DOHH2 (cell line): ENCODE measurements around the gene SDCBP2.

Source experiments
- H3F3A ChIP-seq: fragments of 200-600 bp; sonication (generic), shearing (Covaris generic); 2 replicates; pipeline ENCODE4 v1.6.0; 2016; ENCODE audit warnings: antibody characterized with exemption, mild to moderate bottlenecking; ENCODE audit not compliant: control insufficient read depth, insufficient read depth
- H3K27ac ChIP-seq: fragments of 200-600 bp; sonication (generic); 2 replicates; pipeline ENCODE4 v1.5.1; 2014; ENCODE audit warnings: low read depth, mild to moderate bottlenecking, low read length, moderate library complexity
- H3K27me3 ChIP-seq: fragments of 200-600 bp; sonication (generic); 2 replicates; pipeline ENCODE4 v1.6.1; 2014; ENCODE audit warnings: mild to moderate bottlenecking, low read length, mixed read lengths; ENCODE audit not compliant: control insufficient read depth
- H3K36me3 ChIP-seq: fragments of 200-600 bp; sonication (generic); 2 replicates; pipeline ENCODE4 v1.6.1; 2014; ENCODE audit warnings: mild to moderate bottlenecking, low read length, moderate library complexity, mixed read lengths; ENCODE audit not compliant: control insufficient read depth
- H3K4me1 ChIP-seq: fragments of 200-600 bp; sonication (generic); 2 replicates; pipeline ENCODE4 v1.6.1; 2014; ENCODE audit warnings: mild to moderate bottlenecking, low read length, mixed read lengths; ENCODE audit not compliant: control insufficient read depth
- H3K4me2 ChIP-seq: fragments of 200-600 bp; sonication (generic); 2 replicates; pipeline ENCODE4 v1.6.0; 2014; ENCODE audit warnings: mild to moderate bottlenecking, low read length, moderate library complexity
- H3K4me3 ChIP-seq: fragments of 200-600 bp; sonication (generic); 2 replicates; pipeline ENCODE4 v1.5.1; 2014; ENCODE audit warnings: mild to moderate bottlenecking, low read length, mixed read lengths
- H3K79me2 ChIP-seq: fragments of 200-600 bp; sonication (generic); 2 replicates; pipeline ENCODE4 v1.6.1; 2014; ENCODE audit warnings: mild to moderate bottlenecking, low read length, mixed read lengths; ENCODE audit not compliant: control insufficient read depth
- H3K9me2 ChIP-seq: fragments of 200-600 bp; sonication (generic); replicated peaks from 2 replicates; pipeline ENCODE4 v1.6.1; 2014; ENCODE audit warnings: mild to moderate bottlenecking, low read length, mixed read lengths; ENCODE audit not compliant: control insufficient read depth
- H3K9me3 ChIP-seq: fragments of 200-600 bp; sonication (generic); 2 replicates; pipeline ENCODE4 v1.6.1; 2014; ENCODE audit warnings: antibody characterized with exemption, low read length, mixed read lengths; ENCODE audit not compliant: control insufficient read depth, insufficient read depth
- H4K20me1 ChIP-seq: fragments of 200-600 bp; sonication (generic); 2 replicates; pipeline ENCODE4 v1.6.0; 2014; ENCODE audit warnings: low read depth, mild to moderate bottlenecking, antibody characterized with exemption, low read length, moderate library complexity; ENCODE audit not compliant: control insufficient read depth, insufficient read depth
- EZH2phosphoT487 ChIP-seq: fragments of 200-600 bp; sonication (generic); IDR thresholded peaks from 2 replicates; pipeline ENCODE4 v1.6.1; 2017; ENCODE audit warnings: borderline replicate concordance, mild to moderate bottlenecking, antibody characterized with exemption, low read length, moderate library complexity, mixed read lengths
- TF ChIP-seq, protein P1 (sequence below): fragments of 200-600 bp; sonication (generic); IDR thresholded peaks from one replicate; pipeline ENCODE4 v1.5.1; 2014; ENCODE audit warnings: antibody characterized with exemption, mild to moderate bottlenecking, low read depth, low read length; ENCODE audit not compliant: poor library complexity, severe bottlenecking

Gene SDCBP2

DNA sequence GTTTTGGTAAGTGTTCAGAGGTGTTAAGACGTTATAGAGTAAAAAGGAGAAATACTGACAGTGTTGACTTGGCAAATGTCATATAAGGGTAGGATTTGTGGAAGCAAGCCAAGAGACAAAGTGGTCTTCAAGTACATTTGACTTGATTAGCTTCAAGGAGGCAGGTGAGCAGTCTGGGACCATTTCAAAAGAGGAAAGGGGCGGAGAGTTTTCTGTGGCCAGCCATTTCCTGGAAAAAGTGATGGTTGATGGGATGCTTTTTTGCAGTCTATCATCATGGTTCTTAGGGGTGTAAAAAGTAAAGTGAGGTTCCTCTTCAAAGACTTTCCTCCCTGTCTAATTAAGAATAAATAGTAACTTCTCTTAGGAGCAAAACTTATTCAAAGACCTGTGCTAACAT lies 35.2 kb upstream of the SDCBP2 start:
- Histone ChIP-seq H3K79me2 (peaks cover 4% of the 10 kb centered on the region), H3K4me2 (no peak overlapping the region), H4K20me1 (0 out of 2 replicates have a peak, but pooled peaks cover 3% of the 10 kb centered on the region), H3K27me3 (no peaks in the 10 kb centered on the region), H3K4me1 (peaks cover 5% of the 10 kb centered on the region), H3K27ac (no peak overlapping the region), H3K9me3 (no peaks in the 10 kb centered on the region), H3K9me2 (no peaks in the 10 kb centered on the region), H3K36me3 (peaks cover 46% of the 10 kb centered on the region), H3K4me3 (no peak overlapping the region), H3F3A (0 out of 2 replicates have a peak, but pooled peaks cover 3% of the 10 kb centered on the region)
- TF ChIP-seq, protein P1, sequence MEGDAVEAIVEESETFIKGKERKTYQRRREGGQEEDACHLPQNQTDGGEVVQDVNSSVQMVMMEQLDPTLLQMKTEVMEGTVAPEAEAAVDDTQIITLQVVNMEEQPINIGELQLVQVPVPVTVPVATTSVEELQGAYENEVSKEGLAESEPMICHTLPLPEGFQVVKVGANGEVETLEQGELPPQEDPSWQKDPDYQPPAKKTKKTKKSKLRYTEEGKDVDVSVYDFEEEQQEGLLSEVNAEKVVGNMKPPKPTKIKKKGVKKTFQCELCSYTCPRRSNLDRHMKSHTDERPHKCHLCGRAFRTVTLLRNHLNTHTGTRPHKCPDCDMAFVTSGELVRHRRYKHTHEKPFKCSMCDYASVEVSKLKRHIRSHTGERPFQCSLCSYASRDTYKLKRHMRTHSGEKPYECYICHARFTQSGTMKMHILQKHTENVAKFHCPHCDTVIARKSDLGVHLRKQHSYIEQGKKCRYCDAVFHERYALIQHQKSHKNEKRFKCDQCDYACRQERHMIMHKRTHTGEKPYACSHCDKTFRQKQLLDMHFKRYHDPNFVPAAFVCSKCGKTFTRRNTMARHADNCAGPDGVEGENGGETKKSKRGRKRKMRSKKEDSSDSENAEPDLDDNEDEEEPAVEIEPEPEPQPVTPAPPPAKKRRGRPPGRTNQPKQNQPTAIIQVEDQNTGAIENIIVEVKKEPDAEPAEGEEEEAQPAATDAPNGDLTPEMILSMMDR: no peak
- TF ChIP-seq EZH2phosphoT487: no peak

DNA sequence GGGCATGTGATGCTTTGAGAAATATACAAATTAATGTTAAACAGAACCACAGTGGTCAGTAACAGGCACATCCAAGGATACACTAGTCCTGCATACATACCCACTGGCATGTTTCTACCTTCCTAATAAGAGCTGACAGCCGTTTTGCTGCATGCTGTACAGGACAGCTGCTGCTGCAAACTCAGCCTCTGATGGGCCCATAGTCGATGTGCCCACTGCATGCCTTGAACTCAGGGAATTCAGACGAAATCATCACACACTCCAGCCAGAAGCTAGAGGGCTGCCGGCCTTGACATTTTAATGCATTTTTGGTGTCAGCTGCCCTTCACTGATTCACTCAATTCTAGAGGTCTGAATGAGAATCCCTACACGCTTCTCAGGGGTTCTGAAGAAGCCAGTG lies 34.6 kb upstream of the SDCBP2 start:
- H3K4me2 ChIP-seq: no peak overlapping the region
- peaks cover 5% of the 10 kb centered on the region for H3K4me1 ChIP-seq
- H3K4me3 ChIP-seq: no peak overlapping the region
- H3K79me2 ChIP-seq: peaks cover 4% of the 10 kb centered on the region
- H3K27me3 ChIP-seq: no peaks in the 10 kb centered on the region
- H3K9me3 ChIP-seq: no peaks in the 10 kb centered on the region
- H4K20me1 ChIP-seq: 0 out of 2 replicates have a peak, but pooled peaks cover 3% of the 10 kb centered on the region
- peaks cover 42% of the 10 kb centered on the region for H3K36me3 ChIP-seq
- H3K9me2 ChIP-seq: no peaks in the 10 kb centered on the region
- TF ChIP-seq, protein P1: no peak
- TF ChIP-seq EZH2phosphoT487: no peak
- H3K27ac ChIP-seq: no peak overlapping the region
- H3F3A ChIP-seq: 0 out of 2 replicates have a peak, but pooled peaks cover 3% of the 10 kb centered on the region

DNA sequence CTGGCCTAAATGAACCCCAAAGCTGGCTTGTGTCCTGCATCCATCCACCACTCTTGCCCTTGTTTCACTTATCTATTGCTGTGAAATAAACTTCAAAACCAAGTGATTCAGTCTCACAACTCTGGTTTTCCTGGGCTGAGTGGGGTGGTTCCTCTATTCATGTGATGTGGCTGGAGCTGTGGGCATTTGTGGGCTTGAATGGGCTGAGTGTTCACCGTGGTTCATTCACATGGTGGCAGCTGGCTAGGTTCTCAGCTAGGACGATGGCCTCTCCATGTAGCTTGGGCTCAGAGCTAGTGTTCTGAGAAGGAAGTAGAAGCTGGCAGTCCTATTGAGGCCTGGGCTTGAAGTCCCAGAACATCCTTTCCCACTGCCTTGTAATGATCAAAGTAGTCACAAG lies 33.5 kb upstream of the SDCBP2 start:
- H3K4me3 ChIP-seq: no peak overlapping the region
- H3K9me2 ChIP-seq: no peaks in the 10 kb centered on the region
- peaks cover 8% of the 10 kb centered on the region for H3K79me2 ChIP-seq
- 0 out of 2 replicates have a peak, but pooled peaks cover 3% of the 10 kb centered on the region for H3F3A ChIP-seq
- no peak overlapping the region for H3K27ac ChIP-seq
- peaks cover 5% of the 10 kb centered on the region for H3K4me1 ChIP-seq
- no peaks in the 10 kb centered on the region for H3K27me3 ChIP-seq
- H4K20me1 ChIP-seq: 0 out of 2 replicates have a peak, but pooled peaks cover under 1% of the 10 kb centered on the region
- TF ChIP-seq EZH2phosphoT487: no peak
- TF ChIP-seq, protein P1: no peak
- H3K9me3 ChIP-seq: no peaks in the 10 kb centered on the region
- no peak overlapping the region for H3K4me2 ChIP-seq
- H3K36me3 ChIP-seq: peaks cover 40% of the 10 kb centered on the region
